Measurements from ENCODE around the gene STARD7.

The STARD7 gene

GRCh38 chr2:96188821-96189526 lies 19.7 kb downstream of the STARD7 start:
- no peak for DNase-seq (ENCODE audit: extremely low spot score)
- CTCF ChIA-PET, result no interaction called here
- POLR2A ChIA-PET, result interaction anchor here (0.8 kb wide), 1 partner anchor 20 kb away, joined by 3 read pairs; the partner anchor contains the start of gene STARD7
- no peak for TF ChIP-seq SUZ12 (IDR thresholded peaks at IDR 0.05)
- no peak for TF ChIP-seq NFRKB (IDR thresholded peaks at IDR 0.05)
- TF ChIP-seq BHLHE40 (IDR thresholded peaks at IDR 0.05; ENCODE audit: borderline replicate concordance), result no peak
- no peak for TF ChIP-seq SP1 (IDR thresholded peaks at IDR 0.05)
- TF ChIP-seq ZNF384 (IDR thresholded peaks at IDR 0.05), result no peak
- no peak for TF ChIP-seq ELF4 (IDR thresholded peaks at IDR 0.05)
- TF ChIP-seq CTBP1 (IDR thresholded peaks at IDR 0.05; ENCODE audit: borderline replicate concordance), result no peak
- TF ChIP-seq HDGF (IDR thresholded peaks at IDR 0.05; ENCODE audit: borderline replicate concordance), result no peak
- TF ChIP-seq PKNOX1 (IDR thresholded peaks at IDR 0.05), result no peak
- TF ChIP-seq FOXK2 (IDR thresholded peaks at IDR 0.05), result no peak
- TF ChIP-seq ARNT (IDR thresholded peaks at IDR 0.05), result no peak
- no peak for TF ChIP-seq LEF1 (IDR thresholded peaks at IDR 0.05; ENCODE audit: borderline replicate concordance)
- no peak for TF ChIP-seq TARDBP (IDR thresholded peaks at IDR 0.05)
- TF ChIP-seq FOXA1 (IDR thresholded peaks at IDR 0.05), result no peak
- no peak for TF ChIP-seq FOXM1 (IDR thresholded peaks at IDR 0.05; ENCODE audit: borderline replicate concordance)
- no peak for TF ChIP-seq L3MBTL2 (conservative IDR thresholded peaks at IDR 0.05)

GRCh38 chr2:96186562-96186961 lies 22.1 kb downstream of the STARD7 start:
- POLR2A ChIA-PET, result interaction anchor here (2.0 kb wide), 1 partner anchor 22 kb away, joined by 9 read pairs; the partner anchor contains the start of gene STARD7
- DNase-seq (ENCODE audit: extremely low spot score), result no peak
- TF ChIP-seq TARDBP (IDR thresholded peaks at IDR 0.05) (no peak), NFRKB (IDR thresholded peaks at IDR 0.05) (no peak), FOXA1 (IDR thresholded peaks at IDR 0.05) (no peak)
- CTCF ChIA-PET, result no interaction called here

GRCh38 chr2:96185516-96185915 lies 23.1 kb downstream of the STARD7 start:
- POLR2A ChIA-PET, result interaction anchor here (2.0 kb wide), 1 partner anchor 23 kb away, joined by 9 read pairs; the partner anchor contains the start of gene STARD7
- CTCF ChIA-PET, result interaction anchor here (1.1 kb wide), 1 partner anchor 11 kb away, joined by 3 read pairs; no protein-coding TSS in a partner anchor
- DNase-seq (ENCODE audit: extremely low spot score), result no peak
- no peak for TF ChIP-seq NFRKB (IDR thresholded peaks at IDR 0.05)
- no peak for TF ChIP-seq SP1 (IDR thresholded peaks at IDR 0.05)
- TF ChIP-seq PKNOX1 (IDR thresholded peaks at IDR 0.05), result no peak
- no peak for TF ChIP-seq ELF4 (IDR thresholded peaks at IDR 0.05)
- TF ChIP-seq LEF1 (IDR thresholded peaks at IDR 0.05; ENCODE audit: borderline replicate concordance), result no peak

GRCh38 chr2:96184989-96185388 lies 23.6 kb downstream of the STARD7 start:
- ChIA-PET POLR2A (no interaction called here), CTCF (no interaction called here)
- no peak for TF ChIP-seq SP1 (IDR thresholded peaks at IDR 0.05)
- TF ChIP-seq SUZ12 (IDR thresholded peaks at IDR 0.05), result no peak
- TF ChIP-seq CTBP1 (IDR thresholded peaks at IDR 0.05; ENCODE audit: borderline replicate concordance), result no peak
- TF ChIP-seq HDGF (IDR thresholded peaks at IDR 0.05; ENCODE audit: borderline replicate concordance), result no peak
- no peak for TF ChIP-seq ARNT (IDR thresholded peaks at IDR 0.05)
- TF ChIP-seq PKNOX1 (IDR thresholded peaks at IDR 0.05), result no peak
- TF ChIP-seq FOXA1 (IDR thresholded peaks at IDR 0.05), result no peak
- TF ChIP-seq FOXK2 (IDR thresholded peaks at IDR 0.05), result no peak
- no peak for TF ChIP-seq ELF4 (IDR thresholded peaks at IDR 0.05)
- no peak for TF ChIP-seq TARDBP (IDR thresholded peaks at IDR 0.05)
- TF ChIP-seq NFRKB (IDR thresholded peaks at IDR 0.05), result no peak
- no peak for TF ChIP-seq FOXM1 (IDR thresholded peaks at IDR 0.05; ENCODE audit: borderline replicate concordance)
- no peak for TF ChIP-seq L3MBTL2 (conservative IDR thresholded peaks at IDR 0.05)
- no peak for TF ChIP-seq BHLHE40 (IDR thresholded peaks at IDR 0.05; ENCODE audit: borderline replicate concordance)
- no peak for DNase-seq (ENCODE audit: extremely low spot score)

- POLR2A ChIA-PET, result no interaction called here
- no peak for TF ChIP-seq SUZ12 (IDR thresholded peaks at IDR 0.05)
- TF ChIP-seq SP1 (IDR thresholded peaks at IDR 0.05), result no peak
- no peak for TF ChIP-seq TARDBP (IDR thresholded peaks at IDR 0.05)
- no peak for TF ChIP-seq FOXM1 (IDR thresholded peaks at IDR 0.05; ENCODE audit: borderline replicate concordance)
- TF ChIP-seq NFRKB (IDR thresholded peaks at IDR 0.05), result no peak
- no peak for TF ChIP-seq ZNF384 (IDR thresholded peaks at IDR 0.05)
- no peak for TF ChIP-seq FOXK2 (IDR thresholded peaks at IDR 0.05)
- TF ChIP-seq PKNOX1 (IDR thresholded peaks at IDR 0.05), result no peak
- TF ChIP-seq L3MBTL2 (conservative IDR thresholded peaks at IDR 0.05), result no peak
- TF ChIP-seq HDGF (IDR thresholded peaks at IDR 0.05; ENCODE audit: borderline replicate concordance), result no peak
- TF ChIP-seq ELF4 (IDR thresholded peaks at IDR 0.05), result no peak
- CTCF ChIA-PET, result no interaction called here
- DNase-seq (ENCODE audit: extremely low spot score), result no peak
Measured at GRCh38 chr2:96184188-96184587, 24.4 kb downstream of the STARD7 start.

- TF ChIP-seq SUZ12 (IDR thresholded peaks at IDR 0.05) (no peak), ELF4 (IDR thresholded peaks at IDR 0.05) (no peak), FOXA1 (IDR thresholded peaks at IDR 0.05) (no peak), NFRKB (IDR thresholded peaks at IDR 0.05) (no peak), L3MBTL2 (conservative IDR thresholded peaks at IDR 0.05) (no peak), LEF1 (IDR thresholded peaks at IDR 0.05; ENCODE audit: borderline replicate concordance) (no peak), FOXK2 (IDR thresholded peaks at IDR 0.05) (no peak), TARDBP (IDR thresholded peaks at IDR 0.05) (no peak), BHLHE40 (IDR thresholded peaks at IDR 0.05; ENCODE audit: borderline replicate concordance) (no peak), HDGF (IDR thresholded peaks at IDR 0.05; ENCODE audit: borderline replicate concordance) (no peak), FOXM1 (IDR thresholded peaks at IDR 0.05; ENCODE audit: borderline replicate concordance) (no peak), CTBP1 (IDR thresholded peaks at IDR 0.05; ENCODE audit: borderline replicate concordance) (no peak), ARNT (IDR thresholded peaks at IDR 0.05) (no peak), PKNOX1 (IDR thresholded peaks at IDR 0.05) (no peak)
- ChIA-PET POLR2A (no interaction called here), CTCF (interaction anchor here (0.8 kb wide), 1 partner anchor 189 kb away, joined by 3 read pairs; no protein-coding TSS in a partner anchor)
- DNase-seq (ENCODE audit: extremely low spot score), result no peak
Measured at GRCh38 chr2:96181529-96181928, 27.1 kb downstream of the STARD7 start.
